Stimulated activated CD4-positive, alpha-beta T cell treated with anti-CD3 and anti-CD28 coated beads, Interleukin-1b, Interleukin-23, amount 100 ng/mL, for 48 hours (primary cell): ENCODE data around the gene ASAH2B.
A peak's percentile ranks its signal among the peaks of the same experiment; 100 is the strongest.
"Not testable (repeated sequence)": the region's sequence is repeated elsewhere in the genome, so short reads cannot be mapped to it uniquely, and the experiment has no call there.

Experiments
- DNase-seq: peaks from one replicate; pipeline ENCODE4 v3.0.0-alpha.2; 2020

The ASAH2B gene

DNA sequence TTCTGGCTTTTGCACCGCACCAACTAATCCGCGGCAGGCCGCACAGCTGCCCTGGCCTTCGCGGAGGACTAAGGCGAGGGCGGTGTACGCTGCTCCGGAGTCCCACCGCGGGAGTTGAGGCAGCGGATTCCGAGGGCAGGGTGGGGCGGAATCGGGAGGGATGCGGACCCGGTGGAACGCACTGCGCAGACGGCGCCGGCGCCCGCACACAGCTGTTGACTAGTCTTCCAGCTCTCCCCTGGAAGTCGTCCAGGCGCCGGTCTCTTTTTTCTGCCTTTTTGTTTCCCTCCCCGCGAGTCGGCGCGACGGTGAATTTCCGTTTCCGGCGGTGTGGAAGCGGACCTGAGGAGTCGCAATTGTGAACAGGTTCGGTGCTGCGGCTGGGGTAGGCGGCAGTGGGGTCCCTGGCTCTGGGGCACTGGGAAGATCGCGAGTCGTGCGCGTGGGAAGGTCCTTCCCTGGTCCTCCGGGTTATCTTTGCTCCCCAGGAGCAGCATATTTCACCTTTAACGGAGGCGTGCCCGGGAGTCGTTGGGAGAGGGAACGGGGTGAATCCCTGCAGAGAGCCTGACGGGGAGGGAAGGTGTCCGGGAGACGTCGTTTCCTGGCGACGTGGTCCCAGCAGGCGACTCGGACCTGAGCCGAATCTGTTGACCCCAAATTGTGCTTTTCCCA is at the start of gene ASAH2B:
Gene ASAH2B (plus strand): TSS at position 319 of the 675 bp plus-strand sequence. CDS start 5,195 bp downstream, outside the sequence.
- DNase-seq = peak; percentile 83

DNA sequence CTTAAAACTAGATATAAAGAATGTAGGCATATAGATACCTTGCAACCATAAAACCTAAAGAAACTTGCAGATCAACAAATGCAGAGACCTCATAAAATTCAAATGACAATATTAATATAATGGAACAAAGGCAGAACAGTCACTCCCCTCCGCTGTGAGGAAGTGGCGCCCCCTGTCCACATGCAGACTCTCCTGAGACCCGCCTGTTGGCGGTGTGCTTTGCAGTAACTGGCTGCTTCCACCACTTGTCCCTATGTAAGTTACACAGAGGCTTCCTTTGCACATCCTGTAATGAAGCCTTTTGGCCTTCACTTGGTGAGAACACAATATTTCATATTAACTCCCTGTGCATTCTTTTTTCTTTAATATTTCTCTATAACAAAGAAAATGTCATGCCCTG is 41.9 kb upstream of the ASAH2B start:
- DNase-seq = not testable (repeated sequence)

DNA sequence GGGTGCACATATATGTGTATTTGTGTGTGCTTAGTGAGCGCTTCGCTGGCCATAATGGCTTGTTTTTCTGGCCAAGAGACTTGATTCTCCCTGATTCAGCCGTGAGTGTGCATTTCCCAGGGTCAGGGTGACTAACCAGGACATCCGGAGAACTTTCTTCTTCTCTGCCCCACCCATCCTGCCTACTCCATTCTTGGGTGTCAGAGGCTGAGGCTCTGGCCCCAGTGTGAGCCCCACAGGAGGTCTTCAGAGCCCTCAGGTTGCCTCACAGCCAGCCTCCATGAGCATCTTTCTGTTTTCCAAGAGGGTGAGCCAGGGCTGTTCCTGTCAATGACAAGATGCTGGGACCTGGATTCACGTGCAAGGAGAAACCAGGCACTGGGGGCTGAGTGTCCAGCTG is 37.8 kb upstream of the ASAH2B start:
- not testable (repeated sequence) for DNase-seq

DNA sequence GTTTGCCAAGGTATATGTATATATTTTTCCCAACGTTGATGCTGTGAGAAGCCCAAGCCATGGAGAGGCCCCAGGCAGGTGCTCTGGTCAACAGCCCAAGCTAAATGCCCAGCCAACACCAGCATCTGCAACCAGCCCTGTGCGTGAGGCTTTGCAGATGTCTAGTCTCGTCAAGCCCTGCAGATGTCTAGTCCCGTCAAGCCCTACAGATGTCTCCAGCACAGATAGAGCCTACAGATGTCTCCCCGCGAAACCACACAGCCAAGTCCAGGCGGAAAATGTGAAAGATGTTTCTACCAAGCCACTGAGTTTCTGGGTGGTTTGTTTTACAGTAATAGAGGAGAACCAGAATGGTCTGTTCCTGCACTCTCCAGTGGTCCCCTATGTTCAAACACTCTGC is 36.7 kb upstream of the ASAH2B start:
- DNase-seq = not testable (repeated sequence)

GRCh38 chr10:50704436-50705079 is 35.2 kb upstream of the ASAH2B start:
- DNase-seq = not testable (repeated sequence)

DNA sequence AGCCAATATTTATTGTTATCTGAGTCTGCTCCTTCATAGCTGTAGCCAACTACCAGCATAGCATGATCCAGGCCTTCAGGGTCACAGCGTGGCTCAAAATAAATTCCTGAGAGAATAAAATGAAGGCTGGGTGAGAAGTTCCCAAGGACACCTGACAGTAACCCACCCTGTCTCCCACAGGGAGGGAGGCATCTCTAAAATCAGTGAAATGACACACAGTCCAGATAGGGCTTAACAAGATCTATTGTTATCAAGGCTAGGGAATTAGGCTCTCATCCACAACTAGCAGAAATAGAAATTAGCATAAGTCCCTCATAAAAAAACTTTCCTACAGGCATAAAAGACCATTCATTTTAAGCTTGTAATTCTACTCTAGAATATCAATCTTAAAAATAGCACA is 33.7 kb upstream of the ASAH2B start:
- not testable (repeated sequence) for DNase-seq

GRCh38 chr10:50710241-50710640 is 29.5 kb upstream of the ASAH2B start:
- not testable (repeated sequence) for DNase-seq

- not testable (repeated sequence) for DNase-seq
These were observed 15.9 kb upstream of the ASAH2B start for GRCh38 chr10:50723812-50724211.

DNA sequence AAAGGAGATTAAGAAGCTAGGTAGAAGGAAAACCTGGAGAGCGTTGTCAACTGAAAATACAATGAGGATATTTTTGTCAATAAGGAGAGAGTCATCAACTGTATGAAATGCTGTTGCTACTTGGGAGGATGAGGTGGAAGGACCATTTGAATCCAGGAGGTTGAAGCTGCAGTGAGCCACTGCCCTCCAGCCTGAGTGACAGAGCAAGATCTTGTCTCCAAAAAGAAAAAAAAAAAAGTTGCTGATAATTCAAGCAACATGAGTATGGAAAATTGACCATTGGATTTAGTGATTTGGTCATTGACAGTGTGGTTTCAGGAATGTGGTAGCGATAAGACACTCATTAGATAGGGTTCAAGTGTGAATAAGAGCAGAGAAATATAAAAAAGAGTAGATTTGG is 11.6 kb upstream of the ASAH2B start:
- not testable (repeated sequence) for DNase-seq

DNA sequence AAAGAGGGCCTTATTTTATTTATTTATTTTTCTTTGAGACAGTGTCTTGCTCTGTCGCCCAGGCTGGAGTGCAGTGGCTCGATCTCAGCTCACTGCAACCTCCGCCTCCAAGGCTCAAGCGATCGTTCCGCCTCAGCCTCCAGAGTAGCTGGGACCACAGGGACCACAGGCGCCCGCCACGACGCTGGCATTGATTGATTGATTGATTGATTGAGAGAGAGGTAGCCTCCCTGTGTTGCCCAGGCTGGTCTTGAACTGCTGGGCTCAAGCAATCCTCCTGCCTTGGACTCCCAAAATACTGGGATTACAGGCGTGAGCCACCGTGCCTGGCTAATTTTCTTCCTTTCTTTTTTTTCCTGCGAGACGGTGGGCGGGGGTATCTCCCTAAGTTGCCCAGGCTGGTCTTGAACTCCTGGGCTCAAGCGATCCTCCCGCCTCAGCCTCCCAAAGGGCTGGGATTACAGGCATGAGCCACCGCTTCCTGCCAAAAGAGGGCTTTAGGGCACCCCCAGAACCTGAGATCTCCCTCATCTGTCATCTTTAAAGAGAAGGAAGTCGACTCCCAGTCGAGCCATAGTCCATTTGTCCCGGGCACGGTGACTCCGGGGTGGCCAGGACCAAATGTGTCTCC is 634 bp upstream of the ASAH2B start:
- DNase-seq = not testable (repeated sequence)

- peak; percentile 31 for DNase-seq
These were observed 535 bp downstream of the ASAH2B start for GRCh38 chr10:50740293-50740648.

GRCh38 chr10:50742820-50743219 is 3.1 kb downstream of the ASAH2B start:
- DNase-seq = not testable (repeated sequence)

DNA sequence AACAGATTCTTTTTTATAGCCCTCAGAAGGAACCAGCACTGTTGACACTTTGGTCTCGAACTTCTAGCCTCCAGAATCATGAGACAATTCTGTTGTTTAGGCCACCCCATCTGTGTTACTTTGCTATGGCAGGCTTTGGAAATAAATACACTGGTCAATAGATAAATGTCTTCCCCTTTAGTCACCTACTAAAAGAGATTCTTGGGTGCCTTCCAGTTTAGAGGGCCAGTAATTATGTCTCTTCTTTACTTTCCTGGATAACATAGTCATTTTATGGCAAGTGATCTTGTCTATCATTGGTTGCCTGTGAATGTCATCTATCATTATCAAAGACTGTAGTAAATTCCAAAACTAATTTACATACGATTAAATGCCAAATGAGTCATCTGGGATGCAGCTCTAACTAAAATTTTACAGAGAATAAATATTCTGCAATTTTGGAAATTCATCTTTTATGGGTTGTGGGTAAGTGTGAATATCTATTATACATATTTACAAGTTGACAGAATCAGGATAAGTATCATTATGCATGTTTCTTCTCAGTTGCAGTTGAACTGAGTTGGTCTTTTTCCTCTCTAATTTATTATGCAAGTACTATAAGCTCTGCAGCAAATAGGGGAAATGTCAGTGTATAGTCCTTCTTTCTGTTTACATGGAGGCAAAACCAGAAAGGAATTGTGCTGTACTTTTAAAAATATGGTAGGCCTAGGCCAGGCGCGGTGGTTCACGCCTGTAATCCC is 27.2 kb downstream of the ASAH2B start:
- DNase-seq = not testable (repeated sequence)

DNA sequence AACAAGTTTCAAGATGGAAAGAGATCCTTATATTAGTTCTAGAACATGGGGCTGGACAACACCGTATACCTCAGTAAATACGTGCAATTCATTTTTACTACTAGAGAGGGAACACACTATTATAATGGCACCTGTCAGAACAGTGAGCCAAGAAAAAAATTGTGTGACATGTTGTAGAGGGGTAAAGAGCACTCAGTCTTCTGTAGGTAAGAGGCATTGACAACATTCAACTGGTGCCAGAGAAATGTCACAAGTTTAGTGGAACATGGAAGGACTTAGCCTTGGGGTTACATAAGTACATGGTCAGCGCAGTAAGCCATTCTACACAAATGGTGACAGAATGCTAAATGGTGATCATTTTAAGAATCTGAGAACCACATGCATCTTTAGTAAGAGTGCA is 32.3 kb downstream of the ASAH2B start:
- DNase-seq = not testable (repeated sequence)

- DNase-seq = not testable (repeated sequence)
These were observed 35.1 kb downstream of the ASAH2B start for GRCh38 chr10:50774868-50775267.

DNA sequence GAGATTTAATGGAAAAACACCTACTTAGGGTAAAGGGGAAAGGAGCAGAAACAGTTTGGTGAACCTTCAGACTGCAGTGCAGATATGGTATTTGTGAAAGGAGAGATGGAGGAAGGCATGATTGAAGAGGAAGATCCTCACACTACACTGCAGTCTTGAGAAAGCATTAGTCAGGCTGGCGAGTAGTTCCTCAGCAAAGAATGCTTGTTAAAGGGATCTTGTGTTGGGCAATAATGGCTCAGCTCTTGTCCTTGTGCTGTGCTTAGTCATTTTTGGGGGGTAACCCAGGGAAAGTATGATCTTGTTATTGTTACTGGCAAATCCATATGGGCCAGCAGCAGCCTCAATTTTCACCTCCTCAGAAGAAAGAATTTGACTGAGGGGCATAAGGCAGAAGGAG is 40.3 kb downstream of the ASAH2B start:
- DNase-seq = not testable (repeated sequence)

- not testable (repeated sequence) for DNase-seq
These were observed 42.3 kb downstream of the ASAH2B start for GRCh38 chr10:50782017-50782416.

DNA sequence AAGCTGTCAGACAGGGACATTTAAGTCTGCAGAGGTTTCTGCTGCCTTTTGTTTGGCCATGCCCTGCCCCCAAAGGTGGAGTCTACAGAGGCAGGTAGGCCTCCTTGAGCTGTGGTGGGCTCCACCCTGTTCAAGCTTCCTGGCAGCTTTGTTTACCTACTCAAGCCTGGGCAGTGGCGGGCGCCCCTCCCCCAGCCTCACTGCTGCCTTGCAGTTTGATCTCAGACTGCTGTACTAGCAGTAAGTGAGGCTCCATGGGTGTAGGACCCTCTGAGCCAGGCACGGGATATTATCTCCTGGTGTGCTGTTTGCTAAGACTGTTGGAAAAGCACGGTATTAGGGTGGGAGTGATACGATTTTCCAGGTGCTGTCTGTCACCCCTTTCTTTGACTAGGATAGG is 48.2 kb downstream of the ASAH2B start:
- DNase-seq = not testable (repeated sequence)

DNA sequence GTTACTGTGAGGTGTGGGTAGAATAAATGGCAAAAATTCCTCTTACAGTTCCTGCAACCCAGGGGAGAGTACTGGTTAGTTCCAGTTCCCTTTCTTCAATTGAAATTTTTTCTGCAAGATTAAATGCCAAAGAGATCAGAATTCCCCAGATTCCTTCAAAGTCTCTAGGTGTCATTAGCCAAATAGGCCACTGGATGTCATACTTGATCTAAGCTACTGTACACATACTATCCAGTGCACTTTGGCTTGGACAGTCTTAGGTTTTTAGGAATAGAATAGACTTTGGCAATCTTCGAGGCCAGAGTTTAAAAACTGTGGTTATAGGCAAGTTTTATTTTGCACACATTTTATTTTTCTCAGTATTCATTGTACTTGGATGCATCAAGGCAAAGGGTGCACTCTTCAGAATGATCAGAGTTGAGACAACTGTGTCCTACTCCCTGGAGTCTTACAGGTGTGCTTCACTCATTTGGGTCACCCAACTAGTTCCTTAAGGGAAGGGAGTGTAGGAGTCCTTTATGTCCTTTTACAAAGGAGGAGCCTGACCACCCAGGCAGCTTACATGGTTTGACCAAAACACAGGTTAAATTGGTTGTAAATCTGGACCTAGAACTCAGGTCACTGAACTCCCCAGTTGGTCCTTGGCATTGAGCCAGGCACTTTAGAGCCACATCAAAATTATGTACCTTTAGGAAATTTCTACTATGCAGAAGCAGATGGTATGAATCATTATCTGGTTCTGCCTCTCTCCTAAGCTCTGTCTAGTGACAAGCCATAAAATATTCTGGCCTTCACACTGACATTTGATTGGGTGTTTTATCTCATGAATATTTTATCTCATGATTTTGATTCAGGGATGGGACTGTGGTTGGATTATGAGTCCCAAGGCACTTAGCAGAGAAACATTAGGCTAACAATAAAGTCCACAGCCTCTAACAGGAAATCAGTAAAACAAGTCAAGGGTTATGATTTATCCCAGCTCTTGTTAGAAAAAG is 49.5 kb downstream of the ASAH2B start:
- DNase-seq = no peak

DNA sequence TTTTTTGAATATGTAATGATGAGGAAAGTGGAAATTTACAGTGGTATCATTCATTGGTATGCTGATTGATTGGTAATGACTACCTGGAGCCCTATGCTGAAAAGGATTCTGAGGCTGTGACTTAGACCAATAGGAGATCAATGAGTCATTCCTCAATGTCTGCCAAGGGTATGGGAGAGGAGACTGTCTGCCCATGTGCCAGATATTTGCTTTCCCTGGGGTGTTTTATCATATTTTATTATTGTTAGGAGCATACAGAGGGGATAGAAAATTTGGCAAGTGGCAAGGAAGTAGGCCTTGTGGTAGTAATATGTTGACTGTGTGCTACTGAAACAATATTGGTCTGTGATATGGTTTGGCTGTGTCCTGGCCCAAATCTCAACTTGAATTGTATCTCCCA is 54.8 kb downstream of the ASAH2B start:
- DNase-seq = no peak

GRCh38 chr10:50796693-50797092 is 57.0 kb downstream of the ASAH2B start:
- no peak for DNase-seq

DNA sequence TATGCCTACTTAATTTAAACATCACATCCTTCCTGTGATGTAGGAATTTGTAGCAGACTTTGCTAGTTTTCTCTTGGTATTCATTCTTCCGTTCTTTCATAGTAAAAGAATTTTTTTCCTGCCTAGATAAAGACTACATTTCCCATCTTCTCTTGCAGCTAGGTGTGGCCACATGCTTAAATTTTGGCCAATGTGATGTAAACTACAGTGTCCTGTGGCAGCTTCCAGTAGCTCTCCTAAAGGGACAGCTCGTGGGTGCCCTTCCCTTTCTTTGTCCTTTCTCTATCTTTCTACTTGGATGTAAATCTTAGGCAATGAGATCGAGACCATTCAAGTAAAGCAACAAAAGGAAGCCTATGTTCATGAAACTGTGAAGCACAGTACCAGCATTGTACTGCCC is 58.6 kb downstream of the ASAH2B start:
- no peak for DNase-seq
